GM12873 (cell line): ENCODE data around the gene FMNL2.

Source experiments
- CTCF ChIP-seq: IDR thresholded peaks from 2 replicates; pipeline ENCODE4 v1.5.1; 2012; ENCODE audit warnings: low read depth, mild to moderate bottlenecking, moderate library complexity, low read length, control low read depth; ENCODE audit not compliant: insufficient read depth; ENCODE audit errors: missing control alignments

FMNL2 gene

DNA sequence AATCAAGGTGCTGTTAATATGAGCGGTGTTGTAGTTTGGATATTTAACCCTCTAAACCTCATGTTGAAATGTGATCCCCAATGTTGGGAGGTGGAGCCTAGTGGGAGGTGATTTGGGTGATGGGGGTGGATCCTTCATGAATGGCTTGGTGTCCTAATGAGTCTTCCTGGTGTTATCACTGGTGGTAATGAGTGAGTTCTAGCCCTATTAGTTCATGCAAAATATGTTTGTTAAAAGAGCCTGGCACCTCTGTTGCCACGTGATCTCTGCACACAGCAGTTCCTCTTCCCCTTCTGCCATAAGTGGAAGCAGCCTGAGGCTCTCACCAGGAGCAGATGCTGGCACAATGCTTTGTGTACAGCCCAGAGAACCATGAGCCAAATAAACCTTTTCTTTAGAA is 158.4 kb downstream of the FMNL2 start:
- TF ChIP-seq CTCF, result no peak

DNA sequence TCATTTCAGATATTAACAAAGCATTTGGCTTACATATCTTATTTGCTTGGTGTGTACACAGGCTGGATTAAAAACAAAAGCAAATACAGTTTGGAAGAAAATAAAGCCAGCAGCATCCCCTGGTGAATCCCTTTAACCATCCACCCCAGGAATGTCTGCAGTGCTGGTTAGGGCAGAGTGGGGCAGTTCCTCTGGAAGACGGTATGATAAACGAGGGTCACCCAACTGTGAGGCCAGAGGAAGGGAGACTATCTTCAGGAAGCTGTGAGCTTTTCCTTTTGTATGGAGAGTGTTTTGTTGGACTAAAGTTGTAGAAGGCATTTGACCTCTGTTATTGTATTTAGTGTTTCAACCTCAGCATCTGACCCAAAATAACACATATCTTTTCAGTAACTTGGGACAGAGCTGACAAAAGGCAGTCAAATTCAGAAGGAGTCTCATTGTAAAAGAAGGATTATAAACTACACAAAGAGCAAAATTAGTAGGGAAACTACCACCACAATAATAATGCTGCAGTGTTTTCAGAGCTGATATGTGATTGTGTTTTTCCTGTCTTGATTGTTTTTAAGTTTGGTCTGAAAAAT is 159.1 kb downstream of the FMNL2 start:
- TF ChIP-seq CTCF, result no peak

GRCh38 chr2:152496371-152496770 is 161.4 kb downstream of the FMNL2 start:
- no peak for TF ChIP-seq CTCF

GRCh38 chr2:152497481-152498052 is 162.6 kb downstream of the FMNL2 start:
- TF ChIP-seq CTCF, result no peak

DNA sequence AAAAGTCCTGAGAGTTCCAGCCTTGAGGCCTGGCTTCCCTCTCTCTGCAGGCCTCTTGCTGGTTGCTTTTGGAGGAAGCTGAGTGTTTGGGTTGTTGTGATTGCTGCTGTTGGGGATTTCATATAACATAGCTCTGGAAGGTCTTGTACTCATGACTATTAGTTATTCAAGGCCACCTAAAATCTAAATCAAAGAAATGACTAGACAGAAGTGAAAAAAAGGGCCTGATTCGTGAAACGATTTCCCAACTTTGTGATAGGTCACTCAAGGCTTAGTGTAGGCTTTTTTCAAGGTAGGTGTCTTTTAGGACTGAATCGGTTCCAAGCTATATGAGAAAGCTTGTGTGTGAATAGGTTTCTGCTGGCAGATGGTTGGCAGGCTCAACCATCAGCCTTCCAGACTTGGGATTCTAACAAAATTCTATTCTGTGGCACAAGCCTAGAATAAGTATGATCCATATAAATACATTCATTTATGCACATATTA is 164.4 kb downstream of the FMNL2 start:
- TF ChIP-seq CTCF, result no peak

DNA sequence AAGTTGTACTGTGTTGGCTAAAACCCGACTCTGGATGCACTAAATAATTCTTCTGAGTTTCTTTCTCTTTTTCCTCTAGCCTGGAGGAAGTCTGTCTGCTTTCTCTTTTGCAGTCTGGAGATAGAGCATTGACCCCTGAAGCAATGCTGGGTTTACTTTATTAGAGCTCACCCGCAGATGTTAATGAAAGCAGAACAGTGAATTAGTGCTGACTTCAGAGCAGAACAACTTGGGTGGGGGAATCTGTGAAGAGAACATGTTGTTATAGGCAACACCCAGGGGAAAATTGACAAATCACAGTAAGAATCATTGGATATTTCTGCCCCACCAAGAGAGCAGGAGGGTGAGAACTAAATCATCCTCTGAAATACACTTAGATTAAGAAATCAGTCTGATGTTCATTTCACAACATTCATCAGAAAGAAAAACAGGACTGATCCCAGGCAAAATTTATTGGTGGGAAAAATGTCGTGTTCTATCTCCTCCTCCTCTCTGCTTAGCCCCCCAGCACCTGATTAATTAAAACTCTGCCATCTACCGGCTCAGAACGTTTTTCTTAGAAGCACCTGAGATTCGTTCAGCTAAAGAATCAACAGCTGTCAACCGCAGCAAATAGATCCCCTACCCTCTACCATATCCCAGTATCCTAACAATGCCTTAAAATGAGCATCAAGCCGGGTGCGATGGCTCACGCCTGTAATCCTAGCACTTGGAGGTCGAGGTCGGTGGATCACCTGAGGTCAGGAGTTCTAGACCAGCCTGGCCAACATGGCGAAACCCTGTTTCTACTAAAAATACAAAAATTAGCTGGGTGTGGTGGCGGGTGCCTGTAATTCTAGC is 165.1 kb downstream of the FMNL2 start:
- TF ChIP-seq CTCF, result no peak

GRCh38 chr2:152500772-152501171 is 165.8 kb downstream of the FMNL2 start:
- no peak for TF ChIP-seq CTCF
